Measurements from ENCODE around the gene COQ3. TPM values are rescaled to one million over a fixed set of nuclear protein-coding genes. Genes with fewer than 3 reads are reported as not detected.

The COQ3 gene
- polyA plus RNA-seq, 1 donor (not counting 4 experiments of a cell fraction or from before 2014, with no cell fraction given): 21.2 TPM

DNA sequence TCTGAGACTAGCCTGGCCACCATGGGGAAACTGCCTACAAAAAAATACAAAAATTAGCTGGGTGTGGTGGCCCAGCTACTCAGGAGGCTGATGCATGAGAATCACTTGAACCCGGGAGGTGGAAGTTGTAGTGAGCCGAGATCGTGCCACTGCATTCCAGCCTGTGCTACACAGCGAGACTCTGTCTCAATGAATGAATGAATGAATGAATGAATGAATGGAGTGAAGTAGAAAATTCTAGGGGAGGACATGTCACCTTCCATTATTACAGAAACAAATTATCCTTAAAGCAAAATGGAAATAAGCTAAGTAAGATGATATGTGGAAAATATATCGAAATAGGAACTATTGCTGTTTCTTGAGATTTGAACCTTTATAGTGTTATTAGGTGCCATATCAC lies 34.0 kb upstream of the COQ3 start:
- Histone ChIP-seq H2AFZ (ENCODE audit: control insufficient read depth, low read length) (no peak overlapping the region), H3K27me3 (ENCODE audit: control insufficient read depth, extremely low read depth, insufficient read depth, low read length) (no peaks in the 10 kb centered on the region), H3K27ac (ENCODE audit: control insufficient read depth, insufficient read depth, low read length) (no peak overlapping the region), H3K4me3 (ENCODE audit: control insufficient read depth in 2 of 3, extremely low read depth in 1 of 3, insufficient read depth in 2 of 3, low read depth in 1 of 3, low read length in 3 of 3) (no peak overlapping the region), H3K4me1 (ENCODE audit: control insufficient read depth, extremely low read depth, insufficient read depth, low read length) (peaks cover 14% of the 10 kb centered on the region), H3K9me3 (ENCODE audit: control insufficient read depth, low read depth, low read length) (no peaks in the 10 kb centered on the region), H3K36me3 (ENCODE audit: control insufficient read depth in 2 of 2, extremely low read depth in 1 of 2, insufficient read depth in 2 of 2, low read length in 2 of 2) (peaks cover 0 to 4% of the 10 kb centered on the region in 2 experiments), H3K79me2 (ENCODE audit: control insufficient read depth, insufficient read depth, low read length) (peaks cover 26% of the 10 kb centered on the region), H4K20me1 (ENCODE audit: control insufficient read depth, extremely low read depth, insufficient read depth, low read length) (no peaks in the 10 kb centered on the region), H3K9ac (ENCODE audit: control insufficient read depth, extremely low read depth, insufficient read depth, low read length) (no peak overlapping the region), H3K9me1 (ENCODE audit: control insufficient read depth, extremely low read depth, insufficient read depth, low read length) (no peaks in the 10 kb centered on the region), H3K4me2 (ENCODE audit: control insufficient read depth, extremely low read depth, insufficient read depth, low read depth, low read length) (no peak overlapping the region)
- dilution Hi-C loops (cut with MboI; ENCODE audit: extremely low pct_ligation_motif_present, low sequenced_read_pairs): no loop called here
- DNase-seq (ENCODE audit: low read depth, low spot score) (no peak), FAIRE-seq (no peak)
- TF ChIP-seq, protein P1, sequence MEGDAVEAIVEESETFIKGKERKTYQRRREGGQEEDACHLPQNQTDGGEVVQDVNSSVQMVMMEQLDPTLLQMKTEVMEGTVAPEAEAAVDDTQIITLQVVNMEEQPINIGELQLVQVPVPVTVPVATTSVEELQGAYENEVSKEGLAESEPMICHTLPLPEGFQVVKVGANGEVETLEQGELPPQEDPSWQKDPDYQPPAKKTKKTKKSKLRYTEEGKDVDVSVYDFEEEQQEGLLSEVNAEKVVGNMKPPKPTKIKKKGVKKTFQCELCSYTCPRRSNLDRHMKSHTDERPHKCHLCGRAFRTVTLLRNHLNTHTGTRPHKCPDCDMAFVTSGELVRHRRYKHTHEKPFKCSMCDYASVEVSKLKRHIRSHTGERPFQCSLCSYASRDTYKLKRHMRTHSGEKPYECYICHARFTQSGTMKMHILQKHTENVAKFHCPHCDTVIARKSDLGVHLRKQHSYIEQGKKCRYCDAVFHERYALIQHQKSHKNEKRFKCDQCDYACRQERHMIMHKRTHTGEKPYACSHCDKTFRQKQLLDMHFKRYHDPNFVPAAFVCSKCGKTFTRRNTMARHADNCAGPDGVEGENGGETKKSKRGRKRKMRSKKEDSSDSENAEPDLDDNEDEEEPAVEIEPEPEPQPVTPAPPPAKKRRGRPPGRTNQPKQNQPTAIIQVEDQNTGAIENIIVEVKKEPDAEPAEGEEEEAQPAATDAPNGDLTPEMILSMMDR (optimal IDR thresholded peaks at IDR 0.05 in 1 of 3, IDR thresholded peaks at IDR 0.05 in 1 of 3, conservative IDR thresholded peaks at IDR 0.05 in 1 of 3; ENCODE audit: extremely low read depth in 1 of 3, insufficient read depth in 2 of 3, low read length in 3 of 3): no peak
- TF ChIP-seq EZH2 (IDR thresholded peaks at IDR 0.05; ENCODE audit: low read length): no peak

DNA sequence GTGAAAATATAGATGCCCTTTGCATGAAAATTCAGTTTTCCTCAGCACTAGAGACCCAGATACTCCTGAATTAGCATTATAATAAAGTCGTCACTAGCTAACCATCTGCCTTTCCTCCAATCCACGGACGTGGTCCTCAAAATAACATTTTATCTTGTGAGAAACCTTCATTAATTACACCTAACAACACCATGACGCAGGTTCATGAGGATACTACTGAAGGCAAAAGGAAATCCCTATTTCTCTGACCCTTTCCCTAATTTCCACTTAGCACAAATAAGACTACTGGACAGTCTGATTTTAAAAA lies 32.4 kb upstream of the COQ3 start:
- Histone ChIP-seq H3K79me2 (ENCODE audit: control insufficient read depth, insufficient read depth, low read length) (peaks cover 42% of the 10 kb centered on the region), H2AFZ (ENCODE audit: control insufficient read depth, low read length) (peak overlapping the region; percentile 94), H3K9ac (ENCODE audit: control insufficient read depth, extremely low read depth, insufficient read depth, low read length) (peak overlapping the region; percentile 100), H3K9me1 (ENCODE audit: control insufficient read depth, extremely low read depth, insufficient read depth, low read length) (peaks cover 2% of the 10 kb centered on the region), H3K4me2 (ENCODE audit: control insufficient read depth, extremely low read depth, insufficient read depth, low read depth, low read length) (peak overlapping the region; percentile 85), H3K4me3 (ENCODE audit: control insufficient read depth in 2 of 3, extremely low read depth in 1 of 3, insufficient read depth in 2 of 3, low read depth in 1 of 3, low read length in 3 of 3) (peak overlapping the region; percentile 97 to 100 (median 99)), H3K36me3 (ENCODE audit: control insufficient read depth in 2 of 2, extremely low read depth in 1 of 2, insufficient read depth in 2 of 2, low read length in 2 of 2) (no peaks in the 10 kb centered on the region), H3K27me3 (ENCODE audit: control insufficient read depth, extremely low read depth, insufficient read depth, low read length) (no peaks in the 10 kb centered on the region), H3K9me3 (ENCODE audit: control insufficient read depth, low read depth, low read length) (no peaks in the 10 kb centered on the region), H4K20me1 (ENCODE audit: control insufficient read depth, extremely low read depth, insufficient read depth, low read length) (peaks cover 7% of the 10 kb centered on the region), H3K27ac (ENCODE audit: control insufficient read depth, insufficient read depth, low read length) (peak overlapping the region; percentile 100), H3K4me1 (ENCODE audit: control insufficient read depth, extremely low read depth, insufficient read depth, low read length) (peaks cover 14% of the 10 kb centered on the region)
- FAIRE-seq (no peak), DNase-seq (ENCODE audit: low read depth, low spot score) (no peak)
- TF ChIP-seq EZH2 (IDR thresholded peaks at IDR 0.05; ENCODE audit: low read length): no peak
- TF ChIP-seq, protein P1 (optimal IDR thresholded peaks at IDR 0.05 in 1 of 3, IDR thresholded peaks at IDR 0.05 in 1 of 3, conservative IDR thresholded peaks at IDR 0.05 in 1 of 3; ENCODE audit: extremely low read depth in 1 of 3, insufficient read depth in 2 of 3, low read length in 3 of 3): no peak
- dilution Hi-C loops (cut with MboI; ENCODE audit: extremely low pct_ligation_motif_present, low sequenced_read_pairs): no loop called here

Data from keratinocyte (primary cell).